Stimulated activated CD8-positive, alpha-beta memory T cell treated with anti-CD3 and anti-CD28 coated beads, Interleukin-2, amount 100 ng/mL, for 1 hour (primary cell): Measurements from ENCODE around the gene RICTOR.
"Not testable (repeated sequence)": the region's sequence is repeated elsewhere in the genome, so short reads cannot be mapped to it uniquely, and the experiment has no call there.

Experiments used
- DNase-seq, 2 donors: peaks; one replicate each; pipeline ENCODE4 v3.0.0-alpha.2; 2020; ENCODE audit warnings: low read depth in 2 of 2

The RICTOR gene

GRCh38 chr5:39006650-39007049, 67.5 kb downstream of the RICTOR start:
- no peak for DNase-seq

- DNase-seq = no peak
These were observed 68.5 kb downstream of the RICTOR start for GRCh38 chr5:39005566-39006232.

GRCh38 chr5:39001683-39002082, 72.5 kb downstream of the RICTOR start:
- no peak for DNase-seq

- no peak for DNase-seq
These were observed 75.2 kb downstream of the RICTOR start for GRCh38 chr5:38999037-38999436.

- DNase-seq = no peak
These were observed 76.6 kb downstream of the RICTOR start for GRCh38 chr5:38997591-38997990.

GRCh38 chr5:38996123-38996522, 78.1 kb downstream of the RICTOR start:
- no peak for DNase-seq

- no peak for DNase-seq
These were observed 79.8 kb downstream of the RICTOR start for GRCh38 chr5:38994324-38994927.

GRCh38 chr5:38989974-38990719, 84.1 kb downstream of the RICTOR start:
- DNase-seq = not testable (repeated sequence)

GRCh38 chr5:38985909-38986452, 88.2 kb downstream of the RICTOR start:
- DNase-seq = no peak

GRCh38 chr5:38979535-38979934, 94.7 kb downstream of the RICTOR start:
- no peak for DNase-seq

GRCh38 chr5:38978036-38978435, 96.2 kb downstream of the RICTOR start:
- DNase-seq = no peak

GRCh38 chr5:38968665-38969064, 105.5 kb downstream of the RICTOR start:
- DNase-seq = no peak

GRCh38 chr5:38961691-38962090, 112.5 kb downstream of the RICTOR start:
- no peak for DNase-seq

- DNase-seq = no peak
These were observed 120.7 kb downstream of the RICTOR start for GRCh38 chr5:38953426-38954012.

GRCh38 chr5:38948501-38948900, 125.7 kb downstream of the RICTOR start:
- no peak for DNase-seq

- no peak for DNase-seq
These were observed 129.9 kb downstream of the RICTOR start for GRCh38 chr5:38944282-38944681.

- no peak for DNase-seq
These were observed 132.3 kb downstream of the RICTOR start for GRCh38 chr5:38941912-38942311.

- DNase-seq = no peak
These were observed 133.9 kb downstream of the RICTOR start for GRCh38 chr5:38940230-38940858.

- no peak for DNase-seq
These were observed 135.2 kb downstream of the RICTOR start for GRCh38 chr5:38938973-38939372.

GRCh38 chr5:38938424-38938823, 135.8 kb downstream of the RICTOR start:
- no peak for DNase-seq

- DNase-seq = no peak
These were observed 137.9 kb downstream of the RICTOR start for GRCh38 chr5:38936269-38936668.

- no peak for DNase-seq
These were observed 138.8 kb downstream of the RICTOR start for GRCh38 chr5:38935437-38935836.
